Measurements from ENCODE around the gene KCNJ15.

KCNJ15 gene

GRCh38 chr21:38325731-38326420 is 69.1 kb downstream of the KCNJ15 start:
- no peak for DNase-seq (ENCODE audit: low read depth in 2 of 2)

GRCh38 chr21:38326429-38326828 is 69.6 kb downstream of the KCNJ15 start:
- DNase-seq (ENCODE audit: low read depth in 2 of 2), result no peak

GRCh38 chr21:38326899-38327298 is 70.1 kb downstream of the KCNJ15 start:
- no peak for DNase-seq (ENCODE audit: low read depth in 2 of 2)

- DNase-seq (ENCODE audit: low read depth in 2 of 2), result no peak
These were observed 71.2 kb downstream of the KCNJ15 start for GRCh38 chr21:38327984-38328383.

GRCh38 chr21:38329162-38329561 is 72.4 kb downstream of the KCNJ15 start:
- no peak for DNase-seq (ENCODE audit: low read depth in 2 of 2)

GRCh38 chr21:38330666-38331065 is 73.9 kb downstream of the KCNJ15 start:
- DNase-seq (ENCODE audit: low read depth in 2 of 2), result no peak

- DNase-seq (ENCODE audit: low read depth in 2 of 2), result no peak
These were observed 76.8 kb downstream of the KCNJ15 start for GRCh38 chr21:38333301-38334272.

GRCh38 chr21:38334866-38335265 is 78.1 kb downstream of the KCNJ15 start:
- DNase-seq (ENCODE audit: low read depth in 2 of 2), result no peak

GRCh38 chr21:38337793-38338192 is 81.0 kb downstream of the KCNJ15 start:
- DNase-seq (ENCODE audit: low read depth in 2 of 2), result no peak

GRCh38 chr21:38340131-38340530 is 83.3 kb downstream of the KCNJ15 start:
- DNase-seq (ENCODE audit: low read depth in 2 of 2), result no peak

- DNase-seq (ENCODE audit: low read depth in 2 of 2), result no peak
These were observed 84.8 kb downstream of the KCNJ15 start for GRCh38 chr21:38341546-38342012.

- DNase-seq (ENCODE audit: low read depth in 2 of 2), result no peak
These were observed 85.9 kb downstream of the KCNJ15 start for GRCh38 chr21:38342739-38343138.

- DNase-seq (ENCODE audit: low read depth in 2 of 2), result no peak
These were observed 86.9 kb downstream of the KCNJ15 start for GRCh38 chr21:38343691-38344090.

GRCh38 chr21:38346286-38346685 is 89.5 kb downstream of the KCNJ15 start:
- DNase-seq (ENCODE audit: low read depth in 2 of 2), result no peak

- no peak for DNase-seq (ENCODE audit: low read depth in 2 of 2)
These were observed 92.4 kb downstream of the KCNJ15 start for GRCh38 chr21:38349111-38349746.

- DNase-seq (ENCODE audit: low read depth in 2 of 2), result no peak
These were observed 93.2 kb downstream of the KCNJ15 start for GRCh38 chr21:38349977-38350376.

- no peak for DNase-seq (ENCODE audit: low read depth in 2 of 2)
These were observed 93.9 kb downstream of the KCNJ15 start for GRCh38 chr21:38350684-38351083.

GRCh38 chr21:38351176-38351959 is 94.6 kb downstream of the KCNJ15 start:
- DNase-seq (ENCODE audit: low read depth in 2 of 2), result no peak

- no peak for DNase-seq (ENCODE audit: low read depth in 2 of 2)
These were observed 95.2 kb downstream of the KCNJ15 start for GRCh38 chr21:38351961-38352521.

GRCh38 chr21:38352536-38353219 is 95.9 kb downstream of the KCNJ15 start:
- DNase-seq (ENCODE audit: low read depth in 2 of 2), result no peak

GRCh38 chr21:38354231-38354630 is 97.4 kb downstream of the KCNJ15 start:
- DNase-seq (ENCODE audit: low read depth in 2 of 2), result no peak
